ENCODE results near the gene AGBL2.

The AGBL2 gene

DNA sequence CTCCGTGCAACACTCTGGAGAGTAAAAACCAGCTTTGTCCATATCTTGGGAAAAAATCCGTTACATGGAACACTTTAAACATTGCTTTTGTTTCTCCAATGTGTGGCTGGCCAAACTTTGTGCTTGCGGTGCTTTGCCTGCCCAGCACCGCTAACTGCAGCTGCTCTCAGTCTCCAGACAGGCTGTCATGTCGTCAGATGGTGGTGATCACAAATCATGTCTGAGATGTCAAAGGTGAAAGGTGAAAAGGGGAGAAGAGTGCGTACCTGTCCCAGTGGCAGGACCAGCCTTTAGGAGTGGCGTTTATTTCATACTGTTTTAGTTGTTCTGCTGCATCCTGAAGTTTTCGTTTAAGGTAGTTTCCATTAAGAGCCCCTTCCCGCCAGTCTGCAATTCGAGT lies 17.1 kb upstream of the AGBL2 start:
- Histone ChIP-seq H3K79me2 (ENCODE audit: insufficient read depth, low read depth) (peaks cover 5% of the 10 kb centered on the region; the same call in 1 of the 2 replicates), H3K4me1 (ENCODE audit: low read depth, poor library complexity, severe bottlenecking) (no peaks in the 10 kb centered on the region), H3K36me3 (ENCODE audit: insufficient read depth) (peaks cover 60% of the 10 kb centered on the region; the same call in 1 of the 2 replicates), H3K9ac (no peak overlapping the region), H2AFZ (ENCODE audit: low read depth) (no peak overlapping the region), H3K4me2 (no peak overlapping the region), H3K27ac (no peak overlapping the region), H3K4me3 (IDR thresholded peaks at IDR 0.05; ENCODE audit: insufficient read depth, low read depth, low read length) (no peak overlapping the region), H3K27me3 (ENCODE audit: insufficient read depth, low read depth) (no peaks in the 10 kb centered on the region), H4K20me1 (ENCODE audit: insufficient read depth) (0 out of 2 replicates have a peak, but pooled peaks cover 5% of the 10 kb centered on the region)
- TF ChIP-seq, protein P1, sequence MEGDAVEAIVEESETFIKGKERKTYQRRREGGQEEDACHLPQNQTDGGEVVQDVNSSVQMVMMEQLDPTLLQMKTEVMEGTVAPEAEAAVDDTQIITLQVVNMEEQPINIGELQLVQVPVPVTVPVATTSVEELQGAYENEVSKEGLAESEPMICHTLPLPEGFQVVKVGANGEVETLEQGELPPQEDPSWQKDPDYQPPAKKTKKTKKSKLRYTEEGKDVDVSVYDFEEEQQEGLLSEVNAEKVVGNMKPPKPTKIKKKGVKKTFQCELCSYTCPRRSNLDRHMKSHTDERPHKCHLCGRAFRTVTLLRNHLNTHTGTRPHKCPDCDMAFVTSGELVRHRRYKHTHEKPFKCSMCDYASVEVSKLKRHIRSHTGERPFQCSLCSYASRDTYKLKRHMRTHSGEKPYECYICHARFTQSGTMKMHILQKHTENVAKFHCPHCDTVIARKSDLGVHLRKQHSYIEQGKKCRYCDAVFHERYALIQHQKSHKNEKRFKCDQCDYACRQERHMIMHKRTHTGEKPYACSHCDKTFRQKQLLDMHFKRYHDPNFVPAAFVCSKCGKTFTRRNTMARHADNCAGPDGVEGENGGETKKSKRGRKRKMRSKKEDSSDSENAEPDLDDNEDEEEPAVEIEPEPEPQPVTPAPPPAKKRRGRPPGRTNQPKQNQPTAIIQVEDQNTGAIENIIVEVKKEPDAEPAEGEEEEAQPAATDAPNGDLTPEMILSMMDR (conservative IDR thresholded peaks at IDR 0.05; ENCODE audit: low read depth, low read length): no peak

DNA sequence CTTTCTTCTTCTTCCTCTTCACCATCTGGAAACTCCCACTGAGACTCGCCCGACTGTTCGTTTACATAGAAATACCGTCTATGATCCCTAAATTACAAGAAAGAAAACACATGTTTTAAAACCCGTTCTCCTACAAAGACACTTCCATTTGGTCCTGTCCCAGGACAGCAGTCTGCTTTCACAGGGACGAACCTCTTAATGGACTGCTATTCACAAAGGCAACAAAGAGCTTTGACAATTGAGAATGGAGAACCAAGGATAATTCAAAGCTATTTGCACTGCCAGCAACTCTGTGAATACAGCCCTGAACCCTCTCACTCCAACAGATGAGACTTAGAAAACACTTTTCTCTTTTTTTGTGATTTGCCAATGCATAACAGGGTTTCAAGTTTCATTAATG lies 16.3 kb upstream of the AGBL2 start:
- H3K36me3 ChIP-seq (ENCODE audit: insufficient read depth): peaks cover 54% of the 10 kb centered on the region; the same call in 1 of the 2 replicates
- H2AFZ ChIP-seq (ENCODE audit: low read depth): no peak overlapping the region
- H3K4me1 ChIP-seq (ENCODE audit: low read depth, poor library complexity, severe bottlenecking): no peaks in the 10 kb centered on the region
- no peak overlapping the region for H3K27ac ChIP-seq
- no peak overlapping the region for H3K4me2 ChIP-seq
- no peak overlapping the region for H3K9ac ChIP-seq
- H3K4me3 ChIP-seq (IDR thresholded peaks at IDR 0.05; ENCODE audit: insufficient read depth, low read depth, low read length): no peak overlapping the region
- TF ChIP-seq, protein P1 (conservative IDR thresholded peaks at IDR 0.05; ENCODE audit: low read depth, low read length): no peak
- H3K27me3 ChIP-seq (ENCODE audit: insufficient read depth, low read depth): no peaks in the 10 kb centered on the region
- H3K79me2 ChIP-seq (ENCODE audit: insufficient read depth, low read depth): peaks cover 5% of the 10 kb centered on the region; the same call in 1 of the 2 replicates
- 0 out of 2 replicates have a peak, but pooled peaks cover 5% of the 10 kb centered on the region for H4K20me1 ChIP-seq (ENCODE audit: insufficient read depth)

DNA sequence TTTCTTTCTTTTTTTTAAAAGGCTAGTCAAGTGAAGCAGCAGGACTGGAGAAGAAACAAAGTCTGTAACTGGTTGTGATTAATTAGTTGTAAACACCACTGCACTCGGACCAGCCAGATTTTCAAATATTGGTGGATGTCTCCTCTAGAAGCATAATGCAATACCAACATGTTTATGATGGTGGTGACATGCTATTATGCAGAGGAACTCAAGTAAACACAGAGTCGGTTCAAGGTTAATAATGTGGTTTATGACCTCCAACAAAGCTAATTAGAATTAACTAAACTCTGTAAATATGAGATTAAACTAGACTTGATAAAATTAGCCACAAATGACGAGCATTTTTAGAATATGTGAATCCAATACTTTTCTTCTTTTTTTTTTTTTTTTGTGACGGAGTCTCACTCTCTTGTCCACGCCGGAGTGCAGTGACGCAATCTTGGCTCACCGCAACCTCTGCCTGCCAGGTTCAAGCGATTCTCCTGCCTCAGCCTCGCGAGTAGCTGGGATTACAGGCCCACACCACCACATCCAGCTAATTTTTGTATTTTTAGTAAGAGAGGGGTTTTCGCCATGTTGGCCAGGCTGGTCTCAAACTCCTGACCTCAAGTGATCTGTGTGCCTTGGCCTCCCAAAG lies 11.8 kb upstream of the AGBL2 start:
- Histone ChIP-seq H3K79me2 (ENCODE audit: insufficient read depth, low read depth) (peaks cover 5% of the 10 kb centered on the region; the same call in 1 of the 2 replicates), H3K36me3 (ENCODE audit: insufficient read depth) (peaks cover 36% of the 10 kb centered on the region; the same call in 1 of the 2 replicates), H4K20me1 (ENCODE audit: insufficient read depth) (peaks cover 13% of the 10 kb centered on the region; the same call in 1 of the 2 replicates), H3K4me2 (no peak overlapping the region), H3K27ac (no peak overlapping the region), H3K9ac (no peak overlapping the region), H3K4me3 (IDR thresholded peaks at IDR 0.05; ENCODE audit: insufficient read depth, low read depth, low read length) (no peak overlapping the region), H3K27me3 (ENCODE audit: insufficient read depth, low read depth) (no peaks in the 10 kb centered on the region), H3K4me1 (ENCODE audit: low read depth, poor library complexity, severe bottlenecking) (no peaks in the 10 kb centered on the region), H2AFZ (ENCODE audit: low read depth) (no peak overlapping the region)
- TF ChIP-seq, protein P1 (conservative IDR thresholded peaks at IDR 0.05; ENCODE audit: low read depth, low read length): no peak

DNA sequence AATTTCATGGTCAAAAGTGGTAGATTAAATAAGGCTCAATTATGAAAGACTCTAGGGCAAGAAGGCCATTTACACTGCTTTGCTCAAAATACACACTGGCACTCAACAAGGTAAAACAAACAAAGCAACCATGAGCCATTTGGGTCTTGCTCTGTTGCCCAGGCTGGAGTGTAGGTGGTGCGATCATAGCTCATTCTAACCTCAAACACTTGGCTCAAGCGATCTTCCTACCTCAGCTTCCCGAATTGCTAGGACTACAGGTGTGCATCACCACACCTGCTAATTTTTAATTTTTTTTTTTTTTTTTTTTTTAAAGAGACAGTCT lies 10.9 kb upstream of the AGBL2 start:
- Histone ChIP-seq H4K20me1 (ENCODE audit: insufficient read depth) (peaks cover 13% of the 10 kb centered on the region; the same call in 1 of the 2 replicates), H2AFZ (ENCODE audit: low read depth) (no peak overlapping the region)

More for the DNA sequence above, 10.9 kb upstream of the AGBL2 start:
- no peak overlapping the region for H3K4me2 ChIP-seq
- H3K4me1 ChIP-seq (ENCODE audit: low read depth, poor library complexity, severe bottlenecking): no peaks in the 10 kb centered on the region
- H3K9ac ChIP-seq: no peak overlapping the region
- H3K36me3 ChIP-seq (ENCODE audit: insufficient read depth): peaks cover 31% of the 10 kb centered on the region; the same call in 1 of the 2 replicates
- no peak overlapping the region for H3K4me3 ChIP-seq (IDR thresholded peaks at IDR 0.05; ENCODE audit: insufficient read depth, low read depth, low read length)
- TF ChIP-seq, protein P1 (conservative IDR thresholded peaks at IDR 0.05; ENCODE audit: low read depth, low read length): no peak
- no peak overlapping the region for H3K27ac ChIP-seq
- no peaks in the 10 kb centered on the region for H3K27me3 ChIP-seq (ENCODE audit: insufficient read depth, low read depth)
- H3K79me2 ChIP-seq (ENCODE audit: insufficient read depth, low read depth): peaks cover 5% of the 10 kb centered on the region; the same call in 1 of the 2 replicates

Measured in KMS-11 (cell line).